ENCODE measurements around the gene TGIF2. TPM values are rescaled to one million over a fixed set of nuclear protein-coding genes. Genes with fewer than 3 reads are reported as not detected.

The TGIF2 gene
- total and polyA plus RNA-seq, 2 donors (not counting 1 experiment from before 2014, with no cell fraction given) = 24.0 to 45.6 TPM

- Mint-ChIP-seq H3K27ac (no peak overlapping the region), H3K4me3 (no peak overlapping the region), H3K27me3 (no peaks in the 10 kb centered on the region), H3K9me3 (ENCODE audit: insufficient read depth) (no peaks in the 10 kb centered on the region), H3K4me1 (peaks cover 5% of the 10 kb centered on the region)
- Histone ChIP-seq H4K20me1 (ENCODE audit: control insufficient read depth, insufficient read depth, low read length, poor library complexity, severe bottlenecking) (no peaks in the 10 kb centered on the region), H3K4me1 (ENCODE audit: control insufficient read depth in 2 of 2, insufficient read depth in 2 of 2, low read length in 2 of 2) (peaks cover 3% of the 10 kb centered on the region in 2 donors), H3K36me3 (replicated peaks in 1 of 2; ENCODE audit: control extremely low read depth in 1 of 2, control insufficient read depth in 1 of 2, extremely low read depth in 1 of 2, insufficient read depth in 2 of 2, low read length in 1 of 2) (peaks cover 2 to 34% of the 10 kb centered on the region in 2 experiments), H3K4me3 (ENCODE audit: control extremely low read depth in 1 of 5, extremely low read depth in 1 of 5, insufficient read depth in 1 of 5, low read depth in 2 of 5, low read length in 4 of 5) (no peak overlapping the region), H3K4me2 (replicated peaks; ENCODE audit: low read depth, low read length, poor library complexity, severe bottlenecking) (no peak overlapping the region), H2AFZ (ENCODE audit: insufficient read depth, low read depth, low read length, poor library complexity, severe bottlenecking) (no peak overlapping the region), H3K27ac (ENCODE audit: low read length in 2 of 2) (no peak overlapping the region), H3K9me3 (ENCODE audit: control extremely low read depth in 1 of 3, control insufficient read depth in 2 of 3, insufficient read depth in 1 of 3, low read length in 2 of 3) (no peaks in the 10 kb centered on the region), H3K27me3 (replicated peaks in 1 of 4; ENCODE audit: control extremely low read depth in 1 of 4, control insufficient read depth in 3 of 4, insufficient read depth in 4 of 4, low read length in 3 of 4) (no peaks in the 10 kb centered on the region), H3K9ac (ENCODE audit: low read length) (no peak overlapping the region), H3K79me2 (ENCODE audit: control insufficient read depth, insufficient read depth, low read length) (peaks cover 4% of the 10 kb centered on the region)
- TF ChIP-seq, protein P1, sequence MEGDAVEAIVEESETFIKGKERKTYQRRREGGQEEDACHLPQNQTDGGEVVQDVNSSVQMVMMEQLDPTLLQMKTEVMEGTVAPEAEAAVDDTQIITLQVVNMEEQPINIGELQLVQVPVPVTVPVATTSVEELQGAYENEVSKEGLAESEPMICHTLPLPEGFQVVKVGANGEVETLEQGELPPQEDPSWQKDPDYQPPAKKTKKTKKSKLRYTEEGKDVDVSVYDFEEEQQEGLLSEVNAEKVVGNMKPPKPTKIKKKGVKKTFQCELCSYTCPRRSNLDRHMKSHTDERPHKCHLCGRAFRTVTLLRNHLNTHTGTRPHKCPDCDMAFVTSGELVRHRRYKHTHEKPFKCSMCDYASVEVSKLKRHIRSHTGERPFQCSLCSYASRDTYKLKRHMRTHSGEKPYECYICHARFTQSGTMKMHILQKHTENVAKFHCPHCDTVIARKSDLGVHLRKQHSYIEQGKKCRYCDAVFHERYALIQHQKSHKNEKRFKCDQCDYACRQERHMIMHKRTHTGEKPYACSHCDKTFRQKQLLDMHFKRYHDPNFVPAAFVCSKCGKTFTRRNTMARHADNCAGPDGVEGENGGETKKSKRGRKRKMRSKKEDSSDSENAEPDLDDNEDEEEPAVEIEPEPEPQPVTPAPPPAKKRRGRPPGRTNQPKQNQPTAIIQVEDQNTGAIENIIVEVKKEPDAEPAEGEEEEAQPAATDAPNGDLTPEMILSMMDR (IDR thresholded peaks at IDR 0.05) = no peak
- no peak for TF ChIP-seq EZH2 (IDR thresholded peaks at IDR 0.05; ENCODE audit: borderline replicate concordance, insufficient read depth, low read depth, low read length, poor library complexity, severe bottlenecking)
- POLR2A ChIA-PET = no interaction called here
- intact Hi-C loops (cut with micrococcal nuclease) = no loop called here
- CTCF ChIA-PET = interaction anchor here (0.5 kb wide), 1 partner anchor 1770 kb away, joined by 3 read pairs; no protein-coding TSS in a partner anchor
- ATAC-seq (ENCODE audit: low read depth) (no peak), DNase-seq (no peak)
- 96% methylated on average over 8 of the region's 14 CpGs for WGBS (ENCODE audit: insufficient coverage)
Observed at GRCh38 chr20:36528875-36529417, 44.5 kb upstream of the TGIF2 start.

DNA sequence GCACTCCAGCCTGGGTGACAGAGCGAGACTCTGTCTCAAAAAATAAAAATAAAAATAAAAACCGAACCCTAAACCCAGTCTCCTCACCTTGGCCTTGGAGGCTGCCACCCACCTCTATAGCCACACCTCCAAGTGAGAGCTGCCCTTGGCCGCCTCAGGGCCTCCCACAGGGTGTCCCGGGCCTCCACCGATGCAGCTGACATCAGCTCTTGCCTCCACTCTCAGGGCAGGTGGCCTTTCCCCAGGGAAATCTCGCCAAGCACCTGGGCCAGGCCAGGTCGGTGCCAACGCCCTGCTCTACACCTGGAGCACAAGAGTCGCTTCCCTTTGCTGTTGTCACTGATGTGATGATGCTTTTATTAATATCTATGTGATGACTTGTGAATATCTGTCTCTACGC lies 41.0 kb upstream of the TGIF2 start:
- Histone ChIP-seq H3K4me3 (ENCODE audit: control extremely low read depth in 1 of 5, extremely low read depth in 1 of 5, insufficient read depth in 1 of 5, low read depth in 2 of 5, low read length in 4 of 5) (no peak overlapping the region), H3K4me2 (replicated peaks; ENCODE audit: low read depth, low read length, poor library complexity, severe bottlenecking) (no peak overlapping the region), H4K20me1 (ENCODE audit: control insufficient read depth, insufficient read depth, low read length, poor library complexity, severe bottlenecking) (no peaks in the 10 kb centered on the region), H3K27me3 (replicated peaks in 1 of 4; ENCODE audit: control extremely low read depth in 1 of 4, control insufficient read depth in 3 of 4, insufficient read depth in 4 of 4, low read length in 3 of 4) (no peaks in the 10 kb centered on the region), H3K36me3 (replicated peaks in 1 of 2; ENCODE audit: control extremely low read depth in 1 of 2, control insufficient read depth in 1 of 2, extremely low read depth in 1 of 2, insufficient read depth in 2 of 2, low read length in 1 of 2) (peaks cover 0 to 8% of the 10 kb centered on the region in 2 experiments), H3K9me3 (ENCODE audit: control extremely low read depth in 1 of 3, control insufficient read depth in 2 of 3, insufficient read depth in 1 of 3, low read length in 2 of 3) (no peaks in the 10 kb centered on the region), H3K9ac (ENCODE audit: low read length) (no peak overlapping the region), H3K4me1 (ENCODE audit: control insufficient read depth in 2 of 2, insufficient read depth in 2 of 2, low read length in 2 of 2) (no peaks in the 10 kb centered on the region), H2AFZ (ENCODE audit: insufficient read depth, low read depth, low read length, poor library complexity, severe bottlenecking) (no peak overlapping the region), H3K79me2 (ENCODE audit: control insufficient read depth, insufficient read depth, low read length) (no peaks in the 10 kb centered on the region), H3K27ac (ENCODE audit: low read length in 2 of 2) (no peak overlapping the region)
- intact Hi-C loops (cut with micrococcal nuclease) = no loop called here
- Mint-ChIP-seq H3K27ac (no peak overlapping the region), H3K4me1 (peaks cover 1% of the 10 kb centered on the region), H3K9me3 (ENCODE audit: insufficient read depth) (no peaks in the 10 kb centered on the region), H3K4me3 (no peak overlapping the region), H3K27me3 (no peaks in the 10 kb centered on the region)
- TF ChIP-seq EZH2 (IDR thresholded peaks at IDR 0.05; ENCODE audit: borderline replicate concordance, insufficient read depth, low read depth, low read length, poor library complexity, severe bottlenecking) = no peak
- TF ChIP-seq, protein P1 (IDR thresholded peaks at IDR 0.05) = no peak
- POLR2A ChIA-PET = no interaction called here
- CTCF ChIA-PET = no interaction called here
- DNase-seq = no peak
- ATAC-seq (ENCODE audit: low read depth) = no peak
- 74% methylated on average over 9 of the region's 10 CpGs for WGBS (ENCODE audit: insufficient coverage)

Data from B cell (primary cell).